Upper lobe of left lung (tissue), 6 donors: Measurements from ENCODE around the gene TMEM132C. TPM values are rescaled to one million over a fixed set of nuclear protein-coding genes. Genes with fewer than 3 reads are reported as not detected.

Experiments used
- ATAC-seq, 2 donors: fragments of 200-7000 bp; cut with Tn5 transposase; one replicate each; pipeline ENCODE4 v1.9.1; 2022; ENCODE audit warnings: mild to moderate bottlenecking in 2 of 2, moderate library complexity in 2 of 2; ENCODE audit not compliant: low FRiP score in 2 of 2
- DNase-seq, 2 donors: peaks; one replicate each; pipeline ENCODE4 v3.0.0-alpha.2; 2019 to 2020
- H3K27ac ChIP-seq, 4 donors: fragments of 200-600 bp; sonication (generic); one replicate each; pipeline ENCODE4 v1.5.1; 2016 to 2019
- H3K27me3 ChIP-seq, 4 donors: fragments of 200-600 bp; sonication (generic); one replicate each; pipeline ENCODE4 v1.5.1; 2017 to 2019
- H3K36me3 ChIP-seq, 4 donors: fragments of 200-600 bp; sonication (generic); one replicate each; pipeline ENCODE4 v1.5.1; 2016 to 2019
- H3K4me1 ChIP-seq, 4 donors: fragments of 200-600 bp; sonication (generic); one replicate each; pipeline ENCODE4 v1.5.1; 2018 to 2019
- H3K4me3 ChIP-seq, 4 donors: fragments of 200-600 bp; sonication (generic); one replicate each; pipeline ENCODE4 v1.5.1; 2017 to 2019; ENCODE audit warnings: mild to moderate bottlenecking in 2 of 4, moderate library complexity in 1 of 4
- H3K9me3 ChIP-seq, 4 donors: fragments of 200-600 bp; sonication (generic); one replicate each; pipeline ENCODE4 v1.5.1; 2018 to 2019
- EP300 ChIP-seq, 4 donors: sonication (generic); formaldehyde crosslinking; IDR thresholded peaks; one replicate each; pipeline ENCODE4 v1.5.1; 2017; ENCODE audit warnings: antibody characterized with exemption in 4 of 4, control low read depth in 2 of 4
- POLR2A ChIP-seq, 4 donors: fragments of 450-650 bp; IDR thresholded peaks; one replicate each; pipeline ENCODE4 v1.5.1; 2016 to 2017; ENCODE audit warnings: antibody characterized with exemption in 4 of 4, mild to moderate bottlenecking in 2 of 4
- POLR2AphosphoS5 ChIP-seq, 2 donors: sonication (generic); formaldehyde crosslinking; IDR thresholded peaks; one replicate each; pipeline ENCODE4 v1.5.1; 2017; ENCODE audit warnings: antibody characterized with exemption in 2 of 2
- WGBS, 2 donors: methylation state at CpG; one replicate each; pipeline ENCODE4 v1.1.5; 2017 to 2018; 5-methylcytosine and 5-hydroxymethylcytosine counted together
- total RNA-seq, 6 donors: library from RNA; depleted of rRNA in 4 of 6; stranded (reverse); fragments of >200 nt in 4 of 6; gene quantifications; one replicate each; pipeline versions ENCODE4 v1.1.0 to v1.2.1, GENCODE V29; 2016 to 2021
- TF ChIP-seq, protein P1 (sequence below), 6 experiments: fragments of 450-650 bp in 4 of 6; fragments of 200-600 bp in 2 of 6; sonication (generic) in 2 of 6; IDR thresholded peaks; one replicate each; pipeline ENCODE4 v1.5.1; 2016 to 2019; ENCODE audit warnings: antibody characterized with exemption in 6 of 6
- donor health status: DM: no; HTN: no; CAD: no; lungs with moderate emphysema.
- donor health status: DM: no; HTN: yes; CAD: no; lungs with severe emphysema.

TMEM132C gene
- total RNA-seq, 6 donors from 2014 or later: under 0.01 to 2.2 (median 1.1) TPM

DNA sequence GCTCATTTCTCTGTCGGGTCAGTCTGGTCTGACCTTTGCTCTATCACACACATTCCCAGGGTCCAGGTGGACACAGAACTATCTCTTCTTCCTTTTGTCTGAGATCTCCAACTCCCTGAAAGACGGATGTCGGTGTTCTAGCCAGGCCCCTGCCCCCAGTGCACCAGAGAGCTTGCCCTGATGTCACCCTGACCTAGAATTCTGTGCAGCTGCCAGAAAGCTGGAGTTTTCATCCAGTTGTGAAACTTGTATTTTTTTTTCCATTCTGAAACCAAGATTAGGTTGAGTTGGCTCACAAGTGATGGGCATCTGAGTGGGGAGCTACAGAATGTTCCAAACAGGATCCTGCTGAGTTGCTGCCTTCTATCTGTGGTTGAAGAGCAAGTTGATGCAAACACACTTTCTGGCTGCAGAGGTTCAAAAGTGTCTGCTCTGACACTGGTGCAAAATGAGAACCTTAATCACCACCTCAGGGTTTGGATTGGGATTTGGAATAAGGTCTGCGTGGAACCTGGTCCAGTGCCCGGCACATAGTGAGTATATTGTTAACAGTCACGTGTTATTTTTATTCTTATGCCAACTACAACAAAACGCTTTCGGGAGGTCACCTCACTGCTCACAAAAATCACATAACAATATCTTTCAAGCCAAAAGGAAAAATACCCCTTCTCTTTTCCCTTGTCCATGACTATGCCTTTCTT lies 345.3 kb downstream of the TMEM132C start:
- Histone ChIP-seq H3K4me1 (no peaks in the 10 kb centered on the region), H3K4me3 (no peak overlapping the region), H3K27ac (no peak overlapping the region), H3K9me3 (no peaks in the 10 kb centered on the region), H3K36me3 (no peaks in the 10 kb centered on the region), H3K27me3 (no peaks in the 10 kb centered on the region)
- no peak for DNase-seq
- TF ChIP-seq POLR2AphosphoS5 (IDR thresholded peaks at IDR 0.05): no peak
- no peak for TF ChIP-seq POLR2A (IDR thresholded peaks at IDR 0.05)
- TF ChIP-seq EP300 (IDR thresholded peaks at IDR 0.05): no peak
- TF ChIP-seq, protein P1, sequence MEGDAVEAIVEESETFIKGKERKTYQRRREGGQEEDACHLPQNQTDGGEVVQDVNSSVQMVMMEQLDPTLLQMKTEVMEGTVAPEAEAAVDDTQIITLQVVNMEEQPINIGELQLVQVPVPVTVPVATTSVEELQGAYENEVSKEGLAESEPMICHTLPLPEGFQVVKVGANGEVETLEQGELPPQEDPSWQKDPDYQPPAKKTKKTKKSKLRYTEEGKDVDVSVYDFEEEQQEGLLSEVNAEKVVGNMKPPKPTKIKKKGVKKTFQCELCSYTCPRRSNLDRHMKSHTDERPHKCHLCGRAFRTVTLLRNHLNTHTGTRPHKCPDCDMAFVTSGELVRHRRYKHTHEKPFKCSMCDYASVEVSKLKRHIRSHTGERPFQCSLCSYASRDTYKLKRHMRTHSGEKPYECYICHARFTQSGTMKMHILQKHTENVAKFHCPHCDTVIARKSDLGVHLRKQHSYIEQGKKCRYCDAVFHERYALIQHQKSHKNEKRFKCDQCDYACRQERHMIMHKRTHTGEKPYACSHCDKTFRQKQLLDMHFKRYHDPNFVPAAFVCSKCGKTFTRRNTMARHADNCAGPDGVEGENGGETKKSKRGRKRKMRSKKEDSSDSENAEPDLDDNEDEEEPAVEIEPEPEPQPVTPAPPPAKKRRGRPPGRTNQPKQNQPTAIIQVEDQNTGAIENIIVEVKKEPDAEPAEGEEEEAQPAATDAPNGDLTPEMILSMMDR (IDR thresholded peaks at IDR 0.05): no peak
- ATAC-seq: no peak
- WGBS, 2 donors: 74 to 77% methylated on average over 8 of the region's 8 CpGs

GRCh38 chr12:128613837-128614590 lies 347.0 kb downstream of the TMEM132C start:
- Histone ChIP-seq H3K4me1 (no peaks in the 10 kb centered on the region), H3K9me3 (no peaks in the 10 kb centered on the region), H3K27me3 (no peaks in the 10 kb centered on the region), H3K27ac (no peak overlapping the region), H3K36me3 (no peaks in the 10 kb centered on the region), H3K4me3 (no peak overlapping the region)
- ATAC-seq: no peak
- TF ChIP-seq POLR2AphosphoS5 (IDR thresholded peaks at IDR 0.05) (no peak), POLR2A (IDR thresholded peaks at IDR 0.05) (no peak), EP300 (IDR thresholded peaks at IDR 0.05) (no peak)
- TF ChIP-seq, protein P1 (IDR thresholded peaks at IDR 0.05): no peak
- WGBS, 2 donors: 60 to 71% methylated on average over 6 of the region's 6 CpGs
- no peak for DNase-seq

DNA sequence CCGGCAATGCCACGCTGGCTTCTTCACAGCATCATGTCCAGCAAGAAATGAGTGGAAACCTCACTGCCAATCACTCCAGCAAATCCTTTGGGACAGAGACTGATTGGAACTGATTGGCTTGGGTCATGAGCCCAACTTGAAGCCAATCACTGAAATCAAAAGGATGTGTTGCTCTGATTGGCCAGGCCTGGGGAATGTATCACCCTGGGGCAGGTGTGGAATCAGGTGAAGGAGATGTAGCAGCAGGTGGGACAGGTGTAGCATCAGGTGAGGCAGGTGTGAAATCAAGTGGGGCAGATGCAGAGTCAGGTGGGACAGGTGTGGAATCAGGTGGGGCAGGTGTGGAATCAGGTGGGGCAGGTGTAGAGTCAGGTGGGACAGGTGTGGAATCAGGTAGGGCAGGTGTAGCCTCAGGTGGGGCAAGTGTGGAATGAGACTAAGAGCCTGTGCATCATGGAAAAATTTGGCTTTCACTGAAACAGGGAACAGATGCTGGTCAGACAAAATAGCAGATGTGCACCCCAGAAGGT lies 350.4 kb downstream of the TMEM132C start:
- Histone ChIP-seq H3K36me3 (no peaks in the 10 kb centered on the region), H3K9me3 (no peaks in the 10 kb centered on the region), H3K4me1 (no peaks in the 10 kb centered on the region), H3K27me3 (no peaks in the 10 kb centered on the region), H3K4me3 (no peak overlapping the region), H3K27ac (no peak overlapping the region)
- ATAC-seq (no peak), DNase-seq (no peak)
- 80 to 95% methylated on average over 2 of the region's 2 CpGs for WGBS, 2 donors
- TF ChIP-seq, protein P1 (IDR thresholded peaks at IDR 0.05): no peak
- no peak for TF ChIP-seq POLR2A (IDR thresholded peaks at IDR 0.05)
- TF ChIP-seq POLR2AphosphoS5 (IDR thresholded peaks at IDR 0.05): no peak
- no peak for TF ChIP-seq EP300 (IDR thresholded peaks at IDR 0.05)

GRCh38 chr12:128619263-128619662 lies 352.3 kb downstream of the TMEM132C start:
- WGBS, 2 donors: 39 to 44% methylated on average over 4 to 8 of the region's 8 CpGs
- H3K4me3 ChIP-seq: no peak overlapping the region
- no peaks in the 10 kb centered on the region for H3K27me3 ChIP-seq
- no peaks in the 10 kb centered on the region for H3K4me1 ChIP-seq
- ATAC-seq (no peak), DNase-seq (no peak)
- TF ChIP-seq POLR2AphosphoS5 (IDR thresholded peaks at IDR 0.05): no peak
- TF ChIP-seq POLR2A (IDR thresholded peaks at IDR 0.05): no peak
- TF ChIP-seq, protein P1 (IDR thresholded peaks at IDR 0.05): no peak
- TF ChIP-seq EP300 (IDR thresholded peaks at IDR 0.05): no peak
- no peaks in the 10 kb centered on the region for H3K36me3 ChIP-seq
- no peaks in the 10 kb centered on the region for H3K9me3 ChIP-seq
- no peak overlapping the region for H3K27ac ChIP-seq
